ENCODE results near the gene TNS4. TPM values are rescaled to one million over a fixed set of nuclear protein-coding genes. Genes with fewer than 3 reads are reported as not detected.

Gene TNS4
- total and polyA plus RNA-seq, 2 of the 4 experiments (the other 2 are of a cell fraction) = not detected

DNA sequence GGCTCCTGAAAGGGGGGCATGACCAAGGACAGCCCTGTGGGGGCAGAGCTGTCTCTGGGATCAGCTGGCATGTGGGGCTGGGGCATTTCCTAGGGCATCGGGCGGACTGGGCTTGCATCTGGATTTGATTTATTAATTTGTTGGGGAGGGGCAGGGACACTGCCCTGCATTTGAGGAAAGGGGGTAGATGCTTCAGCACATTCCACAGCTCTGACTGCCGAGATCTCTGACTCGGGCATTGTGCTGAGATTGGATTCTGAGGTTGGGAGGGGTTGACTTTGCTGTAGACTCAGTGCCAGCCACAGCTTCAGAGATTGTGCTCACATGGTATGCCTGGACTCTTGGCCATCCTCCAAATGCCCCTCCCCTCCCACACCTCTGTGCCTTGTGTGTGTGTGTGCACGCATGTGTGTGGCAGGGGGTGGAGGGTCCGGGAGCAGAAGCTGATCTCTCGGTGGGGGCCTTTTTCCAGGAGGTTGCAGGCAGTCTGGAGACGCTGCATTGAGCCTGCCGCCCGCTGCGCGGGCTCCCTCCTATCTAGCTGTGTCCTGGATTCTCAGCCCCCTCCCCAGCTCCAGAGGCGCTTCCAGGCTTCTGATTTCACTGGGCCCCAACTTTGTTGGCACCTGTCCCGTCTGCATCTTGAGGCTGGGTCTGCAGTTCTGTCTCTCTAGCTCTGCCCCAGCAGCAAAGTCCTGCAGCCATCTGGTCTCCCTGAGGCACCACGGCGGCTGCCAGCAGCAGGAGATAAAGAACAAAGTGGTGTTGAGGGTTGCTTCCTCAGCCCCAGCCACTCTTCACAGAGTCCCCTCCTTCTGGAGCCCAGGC lies 43.2 kb downstream of the TNS4 start:
- Histone ChIP-seq H3K14ac (replicated peaks; ENCODE audit: low read depth, low read length) (peak overlapping the region; percentile 75), H3K36me3 (ENCODE audit: control insufficient read depth, insufficient read depth, low read length) (peaks cover 55% of the 10 kb centered on the region), H3K27ac (ENCODE audit: insufficient read depth, low read length) (peak overlapping the region; percentile 48), H2AK9ac (replicated peaks; ENCODE audit: low read depth, low read length, poor library complexity) (peak overlapping the region; percentile 63), H2AK5ac (ENCODE audit: low read depth, low read length) (peak overlapping the region; percentile 87), H4K20me1 (ENCODE audit: insufficient read depth, low read length) (peaks cover 51% of the 10 kb centered on the region), H3K9ac (ENCODE audit: low read depth, low read length) (no peak overlapping the region), H3K79me1 (ENCODE audit: low read depth in 1 of 2, low read length in 2 of 2) (peaks cover 8 to 51% of the 10 kb centered on the region in 2 experiments), H3K4me1 (ENCODE audit: control insufficient read depth, insufficient read depth, low read length) (peaks cover 36% of the 10 kb centered on the region), H2BK20ac (ENCODE audit: low read depth, low read length) (peak overlapping the region; percentile 78), H4K91ac (ENCODE audit: insufficient read depth, low read depth, low read length) (peak overlapping the region; percentile 74), H3K4me3 (ENCODE audit: insufficient read depth, low read depth, low read length) (no peak overlapping the region), H3K23ac (ENCODE audit: low read depth, low read length) (0 out of 2 replicates have a peak overlapping the region, but pooled peaks have one; percentile 87), H3K18ac (ENCODE audit: low read depth, low read length) (peak overlapping the region; percentile 18; the same call in 1 of the 2 replicates), H3K9me1 (ENCODE audit: insufficient read depth, low read length) (peaks cover 37% of the 10 kb centered on the region), H3K56ac (ENCODE audit: extremely low read depth, insufficient read depth, low read length) (peak overlapping the region; percentile 43; the same call in 1 of the 2 replicates), H3K4me2 (ENCODE audit: low read depth, low read length) (no peak overlapping the region), H2AFZ (replicated peaks; ENCODE audit: low read length, poor library complexity) (peak overlapping the region; percentile 29), H4K8ac (ENCODE audit: low read depth in 2 of 2, low read length in 2 of 2) (peak overlapping the region; percentile 15 to 85; a peak in 2 of 4 replicates), H3K27me3 (ENCODE audit: control insufficient read depth, insufficient read depth, low read length) (no peaks in the 10 kb centered on the region), H2BK120ac (ENCODE audit: low read depth, low read length) (peak overlapping the region; percentile 64), H3K9me3 (ENCODE audit: control insufficient read depth, insufficient read depth, low read length) (no peaks in the 10 kb centered on the region), H4K5ac (ENCODE audit: low read depth, low read length) (peak overlapping the region; percentile 17; the same call in 1 of the 2 replicates), H2BK5ac (ENCODE audit: low read depth, low read length, poor library complexity, severe bottlenecking) (peak overlapping the region; percentile 45), H3K4ac (ENCODE audit: low read depth, low read length) (peak overlapping the region; percentile 79), H2BK15ac (ENCODE audit: low read depth, low read length) (0 out of 3 replicates have a peak overlapping the region, but pooled peaks have one; percentile 29)
- dilution Hi-C loops (cut with HindIII; ENCODE audit: low sequenced_read_pairs, unreplicated experiment) = no loop called here
- WGBS, 2 experiments (ENCODE audit: extremely low coverage in 2 of 2, insufficient read length in 1 of 2) = 35% methylated on average over 4 of the region's 16 CpGs; no CpG with 5 or more reads in 1 of the 2 experiments
- ChIA-PET CTCF (interaction anchor here (1.1 to 1.5 kb wide), 2 partner anchors 49 to 102 kb away, joined by 3 to 5 read pairs; no protein-coding TSS in a partner anchor), POLR2A (ENCODE audit: unreplicated experiment) (no interaction called here)
- peak; percentile 84 for DNase-seq
- intact Hi-C loops (cut with micrococcal nuclease) = no loop called here
- in situ Hi-C loops (cut with MboI; ENCODE audit: low sequenced_read_pairs) = no loop called here
- BruUV-seq (replicated peaks) = no TSS peak
- ATAC-seq (ENCODE audit: low read depth) = peak; percentile 58
- TF ChIP-seq, protein P1, sequence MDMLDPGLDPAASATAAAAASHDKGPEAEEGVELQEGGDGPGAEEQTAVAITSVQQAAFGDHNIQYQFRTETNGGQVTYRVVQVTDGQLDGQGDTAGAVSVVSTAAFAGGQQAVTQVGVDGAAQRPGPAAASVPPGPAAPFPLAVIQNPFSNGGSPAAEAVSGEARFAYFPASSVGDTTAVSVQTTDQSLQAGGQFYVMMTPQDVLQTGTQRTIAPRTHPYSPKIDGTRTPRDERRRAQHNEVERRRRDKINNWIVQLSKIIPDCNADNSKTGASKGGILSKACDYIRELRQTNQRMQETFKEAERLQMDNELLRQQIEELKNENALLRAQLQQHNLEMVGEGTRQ (IDR thresholded peaks at IDR 0.05; ENCODE audit: low read depth, low read length) = peak; percentile 36; the same call in 1 of the 2 replicates
- TF ChIP-seq RCOR1 (IDR thresholded peaks at IDR 0.05; ENCODE audit: insufficient replicate concordance, low read length) (no peak), MAZ (IDR thresholded peaks at IDR 0.05; ENCODE audit: borderline replicate concordance, low read depth, low read length) (peak; percentile 73; the same call in 1 of the 2 replicates), FOS (IDR thresholded peaks at IDR 0.05; ENCODE audit: low read depth, low read length) (no peak), RFX5 (IDR thresholded peaks at IDR 0.05; ENCODE audit: low read depth, low read length) (no peak), MAFK (IDR thresholded peaks at IDR 0.05; ENCODE audit: low read depth, low read length) (peak; percentile 60), BHLHE40 (IDR thresholded peaks at IDR 0.05; ENCODE audit: low read depth, low read length) (no peak), SMC3 (IDR thresholded peaks at IDR 0.05; ENCODE audit: low read depth, low read length) (no peak), NFE2L2 (IDR thresholded peaks at IDR 0.05; ENCODE audit: low read depth, low read length) (peak; percentile 43; the same call in 1 of the 2 replicates), POLR2A (IDR thresholded peaks at IDR 0.05; ENCODE audit: low read depth, low read length) (peak; percentile 42; the same call in 1 of the 2 replicates), CEBPB (IDR thresholded peaks at IDR 0.05; ENCODE audit: low read depth, low read length) (no peak), CHD1 (IDR thresholded peaks at IDR 0.05; ENCODE audit: low read depth, low read length) (no peak), RAD21 (IDR thresholded peaks at IDR 0.05; ENCODE audit: low read length) (no peak), MXI1 (IDR thresholded peaks at IDR 0.05; ENCODE audit: borderline replicate concordance, low read depth, low read length) (peak; percentile 26; the same call in 1 of the 2 replicates)
- TF ChIP-seq, protein P2, sequence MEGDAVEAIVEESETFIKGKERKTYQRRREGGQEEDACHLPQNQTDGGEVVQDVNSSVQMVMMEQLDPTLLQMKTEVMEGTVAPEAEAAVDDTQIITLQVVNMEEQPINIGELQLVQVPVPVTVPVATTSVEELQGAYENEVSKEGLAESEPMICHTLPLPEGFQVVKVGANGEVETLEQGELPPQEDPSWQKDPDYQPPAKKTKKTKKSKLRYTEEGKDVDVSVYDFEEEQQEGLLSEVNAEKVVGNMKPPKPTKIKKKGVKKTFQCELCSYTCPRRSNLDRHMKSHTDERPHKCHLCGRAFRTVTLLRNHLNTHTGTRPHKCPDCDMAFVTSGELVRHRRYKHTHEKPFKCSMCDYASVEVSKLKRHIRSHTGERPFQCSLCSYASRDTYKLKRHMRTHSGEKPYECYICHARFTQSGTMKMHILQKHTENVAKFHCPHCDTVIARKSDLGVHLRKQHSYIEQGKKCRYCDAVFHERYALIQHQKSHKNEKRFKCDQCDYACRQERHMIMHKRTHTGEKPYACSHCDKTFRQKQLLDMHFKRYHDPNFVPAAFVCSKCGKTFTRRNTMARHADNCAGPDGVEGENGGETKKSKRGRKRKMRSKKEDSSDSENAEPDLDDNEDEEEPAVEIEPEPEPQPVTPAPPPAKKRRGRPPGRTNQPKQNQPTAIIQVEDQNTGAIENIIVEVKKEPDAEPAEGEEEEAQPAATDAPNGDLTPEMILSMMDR (conservative IDR thresholded peaks at IDR 0.05; ENCODE audit: low read depth, low read length) = no peak
